ENCODE data around the gene OR2L3.
"Not testable (repeated sequence)": the region's sequence is repeated elsewhere in the genome, so short reads cannot be mapped to it uniquely, and the experiment has no call there.

The OR2L3 gene, protein sequence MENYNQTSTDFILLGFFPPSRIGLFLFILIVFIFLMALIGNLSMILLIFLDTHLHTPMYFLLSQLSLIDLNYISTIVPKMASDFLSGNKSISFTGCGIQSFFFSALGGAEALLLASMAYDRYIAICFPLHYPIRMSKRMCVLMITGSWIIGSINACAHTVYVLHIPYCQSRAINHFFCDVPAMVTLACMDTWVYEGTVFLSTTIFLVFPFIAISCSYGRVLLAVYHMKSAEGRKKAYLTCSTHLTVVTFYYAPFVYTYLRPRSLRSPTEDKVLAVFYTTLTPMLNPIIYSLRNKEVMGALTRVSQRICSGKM

DNA sequence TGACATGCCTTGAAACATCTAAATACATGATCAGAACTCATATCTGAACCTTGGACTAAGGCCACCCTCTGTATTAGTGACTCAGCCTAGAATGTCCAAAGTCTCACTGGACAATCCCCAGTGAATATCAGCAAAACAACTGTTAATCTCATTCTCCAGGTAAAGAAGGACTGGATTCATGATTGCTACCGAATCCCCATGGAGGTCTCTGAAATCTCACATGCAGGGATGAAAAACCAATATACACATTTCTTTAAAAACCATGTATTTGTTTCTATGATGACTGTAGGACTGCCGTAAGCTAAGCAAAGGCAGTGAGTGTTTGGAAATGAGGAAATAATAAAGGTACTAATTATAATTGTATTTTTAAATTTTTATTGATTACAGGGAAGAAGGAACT is at the start of gene OR2L3:
TSS of gene OR2L3 (plus strand) at position 301 of the 400 bp plus-strand sequence. CDS start 13,846 bp downstream, outside the sequence.
- DNase-seq (ENCODE audit: low read depth in 2 of 2): no peak

DNA sequence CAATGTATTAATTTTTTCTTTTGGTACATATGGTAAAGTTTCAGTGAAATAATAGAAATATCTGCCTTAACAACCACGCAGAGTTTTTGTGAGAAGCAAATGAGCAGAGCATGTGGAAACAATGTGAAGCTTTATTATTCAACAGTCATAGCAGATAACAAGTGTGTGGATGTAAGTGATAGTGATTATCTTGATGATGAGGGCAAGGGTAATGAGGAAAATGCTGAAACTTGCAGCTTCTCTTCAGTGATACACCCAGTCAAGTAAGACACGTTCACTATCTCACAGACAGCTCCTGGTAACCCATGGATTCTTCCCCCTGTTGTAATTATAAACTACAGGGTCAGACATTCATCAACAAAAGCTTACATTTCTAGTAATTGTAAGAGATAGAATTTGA is 47.8 kb upstream of the OR2L3 start:
- no peak for DNase-seq (ENCODE audit: low read depth in 2 of 2)

DNA sequence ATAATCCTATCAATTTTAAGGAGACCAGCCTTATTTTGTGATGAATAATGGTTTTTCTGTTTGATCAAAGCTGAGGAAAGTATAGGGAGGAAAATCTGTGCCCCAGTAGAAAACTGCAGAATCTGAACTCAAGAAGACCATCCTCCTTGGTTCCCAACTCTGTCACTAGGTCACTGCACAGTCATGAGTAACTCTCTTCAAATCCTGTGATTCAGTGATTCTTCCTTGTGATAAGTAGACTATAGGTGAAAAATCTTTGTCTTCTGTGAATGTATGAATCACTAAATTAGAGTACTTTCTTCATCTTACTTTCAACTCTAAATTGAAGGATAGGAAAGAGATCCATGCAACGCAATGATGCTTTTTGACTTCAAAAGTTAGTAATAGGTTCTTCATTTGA is 46.5 kb upstream of the OR2L3 start:
- DNase-seq (ENCODE audit: low read depth in 2 of 2): no peak

DNA sequence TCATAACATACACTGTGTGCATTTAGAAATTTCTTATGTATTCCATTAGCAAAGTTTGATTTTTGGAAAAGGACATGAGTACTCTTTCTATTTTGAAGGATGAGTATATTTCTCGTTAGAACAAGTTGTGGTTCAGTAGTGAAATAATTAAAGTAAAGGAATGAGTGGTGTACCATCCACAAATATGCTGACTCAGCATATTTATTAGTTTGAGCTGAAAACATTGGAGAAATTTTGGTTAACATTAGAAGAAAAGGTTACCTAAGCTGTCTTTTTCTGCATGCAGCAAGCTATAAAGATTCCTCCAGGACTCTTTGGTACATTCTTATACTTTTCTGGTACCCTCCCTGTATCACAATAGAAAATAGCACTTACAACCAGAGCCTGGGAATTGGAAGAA is 38.9 kb upstream of the OR2L3 start:
- DNase-seq (ENCODE audit: low read depth in 2 of 2): no peak

DNA sequence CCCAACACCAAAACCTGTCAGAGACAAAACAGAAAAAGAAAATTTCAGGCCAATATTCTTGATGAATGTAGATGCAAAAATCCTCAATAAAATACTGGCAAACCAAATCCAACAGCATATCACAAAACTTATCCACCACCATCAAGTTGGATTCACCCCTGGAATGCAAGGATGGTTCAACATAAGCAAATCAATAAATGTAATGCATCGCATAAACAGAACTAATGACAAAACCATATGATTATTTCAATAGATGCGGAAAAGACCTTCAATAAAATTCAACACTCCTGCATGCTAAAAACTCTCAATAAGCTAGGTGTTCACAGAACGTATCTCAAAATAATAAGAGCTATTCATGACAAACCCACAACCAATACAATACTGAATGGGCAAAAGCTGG is 37.0 kb upstream of the OR2L3 start:
- no peak for DNase-seq (ENCODE audit: low read depth in 2 of 2)

DNA sequence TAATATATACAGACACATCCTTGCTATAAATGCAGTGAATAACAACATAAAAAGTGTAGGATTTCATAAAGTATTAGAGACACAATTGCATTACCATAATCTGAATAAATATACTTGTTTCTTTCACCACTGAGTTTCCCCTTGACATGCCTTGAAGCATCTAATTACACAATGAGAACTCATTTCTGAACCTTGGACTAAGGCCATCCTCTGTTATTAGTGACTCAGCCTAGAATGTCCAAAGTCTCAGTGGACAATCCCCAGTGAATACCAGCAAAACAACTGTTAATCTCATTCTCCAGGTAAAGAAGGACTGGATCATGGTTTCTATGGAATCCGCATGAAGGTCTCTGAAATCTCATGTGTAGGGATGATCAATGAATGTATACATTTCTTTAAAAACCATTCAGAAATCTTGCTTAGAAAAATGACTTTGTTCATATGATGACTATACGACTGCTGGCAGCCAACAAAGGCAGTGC is 33.4 kb upstream of the OR2L3 start, which contains the start of gene OR2L5:
TSS of gene OR2L5 (plus strand) at position 432 of the 482 bp plus-strand sequence. CDS start 8,288 bp downstream, outside the sequence.
- no peak for DNase-seq (ENCODE audit: low read depth in 2 of 2)

DNA sequence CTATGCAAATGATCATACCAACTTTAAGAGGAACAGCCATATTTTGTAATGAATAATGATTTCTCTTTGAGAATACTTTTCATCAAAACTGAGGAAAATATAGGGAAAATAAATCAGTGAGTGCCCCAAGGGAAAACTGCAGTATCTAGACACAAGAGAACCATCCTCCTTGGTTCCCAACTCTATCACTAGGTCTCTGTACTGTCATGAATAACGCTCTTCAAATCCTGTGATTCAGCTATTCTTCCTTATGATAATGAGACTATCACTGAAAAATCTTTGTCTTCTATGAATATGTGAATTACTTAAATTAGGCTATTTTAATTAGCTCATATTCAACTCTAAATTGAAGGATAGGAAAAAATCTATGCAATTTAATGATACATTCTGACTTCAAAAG is 30.8 kb upstream of the OR2L3 start:
- no peak for DNase-seq (ENCODE audit: low read depth in 2 of 2)

DNA sequence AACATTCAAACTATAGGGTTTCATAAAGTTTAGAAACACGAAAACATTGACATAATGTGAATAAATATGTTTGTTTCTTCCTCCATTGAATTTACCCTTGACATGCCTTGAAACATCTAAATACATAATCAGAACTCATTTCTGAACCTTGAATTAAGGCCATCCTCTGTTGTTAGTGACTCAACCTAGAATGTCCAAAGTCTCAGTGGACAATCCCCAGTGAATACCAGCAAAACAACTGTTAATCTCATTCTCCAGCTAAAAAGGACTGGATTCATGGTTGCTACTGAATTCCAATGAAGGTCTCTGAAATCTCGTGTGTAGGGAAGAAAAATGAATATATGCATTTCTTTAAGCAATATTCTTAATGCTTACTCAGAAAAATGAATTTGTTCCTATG is 16.9 kb upstream of the OR2L3 start, which contains the start of gene OR2L2:
TSS of gene OR2L2 (plus strand) at position 301 of the 400 bp plus-strand sequence. CDS start 8,198 bp downstream, outside the sequence.
- DNase-seq (ENCODE audit: low read depth in 2 of 2): no peak

DNA sequence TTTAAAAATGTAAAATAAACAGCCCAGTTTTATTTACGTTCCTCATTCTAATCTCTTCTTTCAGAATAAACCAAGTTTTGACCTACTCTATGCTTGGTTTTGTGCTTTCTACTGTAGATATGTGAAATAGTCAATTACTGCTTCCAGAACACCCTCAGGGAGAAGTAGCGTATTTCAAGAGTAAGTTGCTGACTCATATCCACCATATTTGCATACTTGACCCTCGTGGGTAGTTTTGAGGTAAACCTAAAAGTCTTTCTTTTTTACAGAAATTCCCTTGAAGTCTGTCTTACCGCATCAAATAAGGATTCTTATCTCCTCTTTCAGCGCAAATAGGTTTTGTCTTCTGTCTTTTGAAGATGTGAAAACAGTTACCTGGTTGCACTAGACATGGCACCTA is 1.4 kb upstream of the OR2L3 start:
- DNase-seq (ENCODE audit: low read depth in 2 of 2): no peak

DNA sequence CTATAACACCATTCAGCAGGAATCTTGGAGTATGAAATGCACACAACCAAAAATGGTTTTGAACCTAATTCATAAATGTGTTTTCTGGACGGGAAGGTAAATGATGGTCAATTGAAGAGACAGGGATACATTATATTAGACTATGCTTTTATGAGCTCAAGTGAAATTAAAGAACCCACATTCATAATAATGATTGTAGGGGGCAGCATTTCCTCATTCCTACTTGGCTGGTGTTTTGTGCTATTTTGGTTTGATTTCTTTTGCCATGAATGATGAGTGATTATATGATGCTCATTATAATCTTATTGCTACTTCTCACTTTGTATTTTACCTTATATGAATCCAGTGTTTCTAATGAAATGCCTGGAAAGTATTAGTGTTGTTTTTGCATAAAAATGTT is 372 bp downstream of the OR2L3 start:
- DNase-seq (ENCODE audit: low read depth in 2 of 2): no peak

DNA sequence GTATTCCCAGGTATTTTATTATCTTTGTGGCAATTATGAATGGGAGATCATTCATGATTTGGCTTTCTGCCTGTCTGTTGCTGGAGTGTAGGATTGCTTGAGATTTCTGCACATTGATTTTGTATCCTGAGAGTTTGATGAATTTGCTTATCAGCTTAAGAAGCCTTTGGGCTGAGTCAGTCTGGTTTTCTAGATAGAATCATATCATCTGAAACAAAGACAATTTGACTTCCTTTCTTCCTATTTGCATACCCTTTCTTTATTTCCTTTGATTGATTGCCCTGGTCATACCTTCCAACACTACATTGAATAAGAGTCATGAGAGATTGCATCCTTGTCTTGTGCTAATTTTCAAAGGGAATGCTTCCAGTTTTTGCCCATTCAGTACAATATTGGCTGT is 8.0 kb downstream of the OR2L3 start:
- no peak for DNase-seq (ENCODE audit: low read depth in 2 of 2)

DNA sequence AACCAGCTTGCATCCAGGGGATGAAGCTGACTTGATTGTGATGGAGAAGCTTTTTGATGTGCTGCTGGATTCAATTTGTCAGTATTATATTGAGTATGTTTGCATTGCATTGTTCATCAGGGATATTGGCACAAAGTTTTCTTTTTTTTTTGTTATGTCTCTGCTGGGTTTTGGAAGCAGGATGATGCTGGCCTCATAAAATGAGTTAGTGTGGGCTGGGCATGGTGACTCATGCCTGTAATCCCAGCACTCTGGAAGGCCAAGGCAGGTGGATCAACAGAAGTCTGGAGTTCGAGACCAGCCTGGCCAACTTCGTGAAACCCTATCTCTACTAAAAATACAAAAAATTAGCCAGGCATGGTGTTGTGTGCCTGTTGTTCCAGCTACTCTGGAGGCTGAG is 8.6 kb downstream of the OR2L3 start:
- no peak for DNase-seq (ENCODE audit: low read depth in 2 of 2)

DNA sequence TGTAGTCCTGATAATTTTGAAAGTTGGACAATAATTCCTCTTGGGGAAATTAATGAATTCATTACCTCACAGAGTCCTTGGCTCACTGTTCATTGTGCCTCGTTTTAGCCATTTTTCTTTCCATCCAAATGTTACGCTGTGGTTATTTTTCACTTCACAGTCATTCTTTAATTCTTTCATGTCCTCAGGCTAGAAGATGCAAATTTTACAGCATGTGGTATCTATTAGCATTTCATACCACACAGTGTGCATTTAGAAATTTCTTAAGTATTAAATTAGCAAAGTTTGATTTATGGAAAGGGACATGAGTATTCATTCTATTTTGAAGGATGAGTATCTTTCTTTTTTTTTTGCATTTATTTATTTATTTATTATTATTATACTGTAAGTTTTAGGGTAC is 18.4 kb downstream of the OR2L3 start:
- DNase-seq (ENCODE audit: low read depth in 2 of 2): no peak

DNA sequence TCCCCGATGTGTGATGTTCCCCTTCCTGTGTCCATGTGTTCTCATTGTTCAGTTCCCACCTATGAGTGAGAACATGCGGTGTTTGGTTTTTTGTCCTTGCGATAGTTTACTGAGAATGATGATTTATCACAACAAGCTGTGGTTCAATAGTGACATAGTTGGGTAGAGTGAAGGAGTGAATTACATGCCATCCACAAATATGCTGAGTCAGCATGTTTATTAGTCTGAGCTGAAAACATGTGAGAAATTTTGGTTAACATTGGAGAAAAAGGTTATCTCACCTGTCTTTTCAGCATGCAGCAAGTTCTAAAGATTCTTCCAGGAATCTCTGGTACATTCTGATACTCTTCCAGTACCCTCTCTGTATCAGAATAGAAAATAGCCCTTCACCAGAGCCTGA is 19.0 kb downstream of the OR2L3 start:
- DNase-seq (ENCODE audit: low read depth in 2 of 2): no peak

DNA sequence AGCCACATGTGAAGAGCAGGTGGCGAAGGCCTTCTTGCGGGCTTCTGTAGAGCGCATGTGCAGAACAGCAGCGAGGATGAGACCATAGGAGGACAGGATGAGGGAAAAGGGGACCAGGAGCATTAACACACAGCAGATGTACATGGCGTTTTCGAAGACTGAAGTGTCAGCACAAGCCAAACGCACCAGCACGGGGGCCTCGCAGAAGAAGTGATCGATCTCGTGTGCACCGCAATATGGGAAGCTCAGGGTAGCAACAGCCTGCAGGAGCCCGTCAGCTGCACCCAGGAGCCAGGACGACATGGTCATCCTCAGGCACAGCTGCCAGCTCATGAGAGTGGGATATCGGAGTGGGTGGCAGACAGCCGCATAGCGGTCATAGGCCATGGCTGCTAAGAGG is 37.2 kb downstream of the OR2L3 start:
- not testable (repeated sequence) for DNase-seq (ENCODE audit: low read depth in 2 of 2)

DNA sequence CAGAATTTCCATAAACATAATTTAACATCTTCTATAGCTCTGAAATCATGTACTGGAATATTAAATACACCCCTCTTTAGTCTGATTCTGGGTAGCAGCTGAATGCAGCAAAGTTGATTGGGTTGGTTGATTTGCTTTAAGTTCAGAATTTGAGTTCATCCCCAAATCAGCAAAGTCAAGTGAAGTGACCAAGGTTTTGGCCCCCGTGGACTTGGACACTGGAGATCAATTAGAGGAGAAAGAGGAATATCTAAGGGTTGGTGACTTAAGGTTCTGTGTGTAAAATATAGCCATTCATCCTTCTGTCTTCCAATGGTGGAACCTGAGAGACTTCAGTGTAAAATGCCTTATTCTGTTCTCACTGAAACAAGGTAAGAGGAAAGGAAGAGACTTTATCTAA is 48.2 kb downstream of the OR2L3 start, which contains the start of gene OR2L13:
TSS of gene OR2L13 (plus strand) at position 301 of the 400 bp plus-strand sequence. CDS start 4,192 bp downstream, outside the sequence.
- no peak for DNase-seq (ENCODE audit: low read depth in 2 of 2)

DNA sequence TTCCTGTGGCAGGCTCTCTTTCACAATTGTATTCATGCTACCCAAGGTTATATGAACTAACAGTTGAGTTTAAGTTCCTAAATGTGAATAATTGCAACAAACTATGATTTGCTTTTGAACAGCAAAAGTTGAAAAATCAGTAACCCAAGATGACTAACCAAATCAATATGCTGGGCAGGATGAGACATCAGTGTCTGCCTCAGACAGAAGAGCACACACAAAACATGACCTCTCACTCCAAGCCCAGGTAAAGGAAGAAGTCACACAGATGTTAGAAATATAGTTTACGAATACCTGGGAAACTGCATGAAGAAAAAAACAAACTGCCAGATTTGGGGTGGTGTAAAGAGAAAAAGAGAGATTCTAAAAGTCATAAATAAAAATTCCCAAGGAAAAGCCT is 51.9 kb downstream of the OR2L3 start:
- no peak for DNase-seq (ENCODE audit: low read depth in 2 of 2)

DNA sequence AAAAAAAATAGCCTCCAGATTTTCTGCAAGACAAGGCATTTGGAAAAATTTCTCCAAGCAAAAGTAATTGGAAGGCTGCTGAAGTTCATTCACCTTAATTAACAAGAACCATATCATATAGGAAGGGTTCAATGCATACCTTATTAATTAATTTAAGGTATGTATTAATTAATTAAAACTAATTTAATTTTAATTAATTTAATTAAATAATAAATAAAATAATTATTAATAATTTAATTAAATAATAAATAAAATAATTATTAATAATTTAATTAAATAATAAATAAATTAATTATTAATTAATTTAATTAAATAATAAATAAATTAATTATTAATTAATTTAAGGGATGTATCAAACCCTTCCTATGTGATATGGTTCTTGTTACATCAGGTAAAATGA is 56.2 kb downstream of the OR2L3 start:
- no peak for DNase-seq (ENCODE audit: low read depth in 2 of 2)

DNA sequence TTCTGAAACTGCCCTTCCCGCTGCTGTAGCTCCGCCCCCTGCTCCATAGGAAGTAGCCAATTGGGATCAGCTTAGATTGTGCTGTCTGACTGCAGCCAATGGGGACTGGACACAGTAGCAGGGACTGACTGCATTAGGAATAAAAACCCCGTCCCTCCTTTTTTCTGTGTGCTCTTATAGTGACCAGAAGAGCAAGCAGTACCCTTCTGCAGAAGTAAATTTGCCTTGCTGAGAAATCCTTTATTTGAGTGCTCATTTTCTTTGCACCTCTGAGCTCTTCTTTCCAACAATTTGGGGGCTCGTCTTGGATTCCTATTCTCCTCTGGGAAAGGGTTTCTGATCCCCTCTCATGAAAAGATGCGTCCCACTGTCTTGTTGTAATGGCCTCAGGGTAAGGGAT is 64.5 kb downstream of the OR2L3 start:
- DNase-seq (ENCODE audit: low read depth in 2 of 2): no peak

Measured in stimulated activated CD8-positive, alpha-beta memory T cell treated with anti-CD3 and anti-CD28 coated beads, Interleukin-15, amount 100 ng/mL, for 4 hours (primary cell).